Measurements from ENCODE around the gene WWTR1.

GRCh38 chr3:149577801-149578200, 80.0 kb downstream of the WWTR1 start:
- TF ChIP-seq CTCF (conservative IDR thresholded peaks at IDR 0.05; ENCODE audit: low read depth in 2 of 2) = no peak
- no peak for TF ChIP-seq ZNF331 (CRISPR knock-in tag; IDR thresholded peaks at IDR 0.05; ENCODE audit: low read depth)
- no peak for TF ChIP-seq EZH2 (IDR thresholded peaks at IDR 0.05; ENCODE audit: low read depth, unreplicated experiment)
- TF ChIP-seq JUNB (IDR thresholded peaks at IDR 0.05; ENCODE audit: unreplicated experiment) = no peak
- no peak for TF ChIP-seq POLR2AphosphoS5 (IDR thresholded peaks at IDR 0.05; ENCODE audit: low read depth)

Measured in GM23338 (cell line).